Measurements from ENCODE around the gene SPTBN4. TPM values are rescaled to one million over a fixed set of nuclear protein-coding genes. Genes with fewer than 3 reads are reported as not detected.

The SPTBN4 gene
- total and polyA plus RNA-seq, 2 donors (not counting 1 experiment from before 2014, with no cell fraction given) = 1.3 to 6.6 TPM

GRCh38 chr19:40620161-40620485, 153.3 kb downstream of the SPTBN4 start:
- H2AFZ ChIP-seq (ENCODE audit: low read length) = no peak overlapping the region
- H3K4me3 ChIP-seq (replicated peaks in 1 of 4; ENCODE audit: control extremely low read depth in 1 of 4, insufficient read depth in 1 of 4, low read depth in 3 of 4, low read length in 4 of 4) = no peak overlapping the region
- peak in 1 of 2 donors; percentile 55 for DNase-seq (ENCODE audit: low read depth in 2 of 2)
- no peak overlapping the region for H3K4me2 ChIP-seq (ENCODE audit: extremely low read depth, insufficient read depth, low read length)
- TF ChIP-seq CTCF (conservative IDR thresholded peaks at IDR 0.05 in 1 of 2, IDR thresholded peaks at IDR 0.05 in 1 of 2; ENCODE audit: low read depth in 1 of 2, low read length in 2 of 2) (no peak), EZH2 (IDR thresholded peaks at IDR 0.05; ENCODE audit: low read length, missing control alignments) (no peak)
- H3K27me3 ChIP-seq (ENCODE audit: control insufficient read depth, insufficient read depth, low read length) = no peaks in the 10 kb centered on the region
- peaks cover 6% of the 10 kb centered on the region for H3K4me1 ChIP-seq (ENCODE audit: control insufficient read depth, extremely low read depth, insufficient read depth, low read length)
- H3K27ac ChIP-seq (ENCODE audit: insufficient read depth, low read length) = no peak overlapping the region
- H3K36me3 ChIP-seq (ENCODE audit: control insufficient read depth, insufficient read depth, low read length) = peaks cover 9% of the 10 kb centered on the region
- H3K9ac ChIP-seq (ENCODE audit: insufficient read depth, low read length) = no peak overlapping the region
- no peaks in the 10 kb centered on the region for H3K79me2 ChIP-seq (ENCODE audit: control insufficient read depth, insufficient read depth, low read length)
- no peaks in the 10 kb centered on the region for H3K9me3 ChIP-seq (ENCODE audit: control insufficient read depth, insufficient read depth, low read depth, low read length)
- no peaks in the 10 kb centered on the region for H4K20me1 ChIP-seq (ENCODE audit: control insufficient read depth, extremely low read depth, insufficient read depth, low read length)

- H3K4me2 ChIP-seq (ENCODE audit: extremely low read depth, insufficient read depth, low read length) = no peak overlapping the region
Observed at GRCh38 chr19:40621283-40621682, 154.5 kb downstream of the SPTBN4 start.

GRCh38 chr19:40621966-40622772, 155.4 kb downstream of the SPTBN4 start:
- H4K20me1 ChIP-seq (ENCODE audit: control insufficient read depth, extremely low read depth, insufficient read depth, low read length) = no peaks in the 10 kb centered on the region
- H3K36me3 ChIP-seq (ENCODE audit: control insufficient read depth, insufficient read depth, low read length) = peaks cover 13% of the 10 kb centered on the region
- no peaks in the 10 kb centered on the region for H3K4me1 ChIP-seq (ENCODE audit: control insufficient read depth, extremely low read depth, insufficient read depth, low read length)

More at GRCh38 chr19:40621283-40621682, 154.5 kb downstream of the SPTBN4 start:
- Histone ChIP-seq H3K4me3 (replicated peaks in 1 of 4; ENCODE audit: control extremely low read depth in 1 of 4, insufficient read depth in 1 of 4, low read depth in 3 of 4, low read length in 4 of 4) (no peak overlapping the region), H3K9me3 (ENCODE audit: control insufficient read depth, insufficient read depth, low read depth, low read length) (no peaks in the 10 kb centered on the region), H3K27ac (ENCODE audit: insufficient read depth, low read length) (no peak overlapping the region), H4K20me1 (ENCODE audit: control insufficient read depth, extremely low read depth, insufficient read depth, low read length) (no peaks in the 10 kb centered on the region), H3K4me1 (ENCODE audit: control insufficient read depth, extremely low read depth, insufficient read depth, low read length) (no peaks in the 10 kb centered on the region), H3K36me3 (ENCODE audit: control insufficient read depth, insufficient read depth, low read length) (peaks cover 13% of the 10 kb centered on the region), H3K27me3 (ENCODE audit: control insufficient read depth, insufficient read depth, low read length) (no peaks in the 10 kb centered on the region), H3K79me2 (ENCODE audit: control insufficient read depth, insufficient read depth, low read length) (no peaks in the 10 kb centered on the region), H2AFZ (ENCODE audit: low read length) (no peak overlapping the region), H3K9ac (ENCODE audit: insufficient read depth, low read length) (no peak overlapping the region)
- no peak for DNase-seq (ENCODE audit: low read depth in 2 of 2)
- no peak for TF ChIP-seq CTCF (conservative IDR thresholded peaks at IDR 0.05 in 1 of 2, IDR thresholded peaks at IDR 0.05 in 1 of 2; ENCODE audit: low read depth in 1 of 2, low read length in 2 of 2)
- TF ChIP-seq EZH2 (IDR thresholded peaks at IDR 0.05; ENCODE audit: low read length, missing control alignments) = no peak

More at GRCh38 chr19:40621966-40622772, 155.4 kb downstream of the SPTBN4 start:
- Histone ChIP-seq H3K9me3 (ENCODE audit: control insufficient read depth, insufficient read depth, low read depth, low read length) (no peaks in the 10 kb centered on the region), H3K9ac (ENCODE audit: insufficient read depth, low read length) (no peak overlapping the region), H2AFZ (ENCODE audit: low read length) (no peak overlapping the region), H3K79me2 (ENCODE audit: control insufficient read depth, insufficient read depth, low read length) (no peaks in the 10 kb centered on the region), H3K4me2 (ENCODE audit: extremely low read depth, insufficient read depth, low read length) (no peak overlapping the region), H3K27ac (ENCODE audit: insufficient read depth, low read length) (no peak overlapping the region), H3K27me3 (ENCODE audit: control insufficient read depth, insufficient read depth, low read length) (no peaks in the 10 kb centered on the region), H3K4me3 (replicated peaks in 1 of 4; ENCODE audit: control extremely low read depth in 1 of 4, insufficient read depth in 1 of 4, low read depth in 3 of 4, low read length in 4 of 4) (no peak overlapping the region)
- TF ChIP-seq CTCF (conservative IDR thresholded peaks at IDR 0.05 in 1 of 2, IDR thresholded peaks at IDR 0.05 in 1 of 2; ENCODE audit: low read depth in 1 of 2, low read length in 2 of 2) (no peak), EZH2 (IDR thresholded peaks at IDR 0.05; ENCODE audit: low read length, missing control alignments) (no peak)
- no peak for DNase-seq (ENCODE audit: low read depth in 2 of 2)

Measured in fibroblast of lung (primary cell).